ENCODE measurements around the gene ESRRA.

Gene ESRRA

DNA sequence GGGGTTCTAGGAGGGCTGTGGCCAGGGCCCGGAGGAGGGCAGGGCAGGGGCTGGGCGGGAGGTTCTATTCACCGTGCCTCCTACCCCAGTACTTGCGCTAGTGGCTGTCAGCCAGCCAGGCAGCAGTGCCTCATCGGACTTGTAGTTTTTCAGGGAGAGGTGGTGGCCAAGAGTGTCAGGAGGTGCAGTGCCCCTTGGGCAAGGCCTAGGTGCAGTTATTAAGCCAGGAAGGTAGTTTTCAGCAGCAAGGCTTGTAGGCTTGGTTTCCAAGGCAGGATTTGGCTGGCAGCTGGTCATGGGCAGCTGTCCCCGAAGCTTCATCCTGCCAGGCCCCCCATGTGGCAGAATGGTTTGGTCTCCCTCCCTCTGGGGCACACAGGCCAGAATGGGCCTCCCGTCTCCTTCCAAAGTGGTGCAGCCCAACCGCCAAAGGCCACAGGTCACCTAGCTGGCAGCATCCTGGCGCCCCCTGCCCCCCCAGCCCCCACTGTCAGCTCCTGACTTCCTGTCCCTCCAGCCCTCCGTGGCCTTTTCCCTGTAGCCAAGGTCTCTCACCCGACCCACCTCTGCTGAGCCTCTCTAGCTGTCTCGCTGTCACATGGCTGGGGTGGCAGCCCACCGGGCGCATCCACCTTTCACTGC is 43.2 kb downstream of the ESRRA start:
- DNase-seq (ENCODE audit: low read depth in 2 of 3, low spot score in 1 of 3), result no peak

DNA sequence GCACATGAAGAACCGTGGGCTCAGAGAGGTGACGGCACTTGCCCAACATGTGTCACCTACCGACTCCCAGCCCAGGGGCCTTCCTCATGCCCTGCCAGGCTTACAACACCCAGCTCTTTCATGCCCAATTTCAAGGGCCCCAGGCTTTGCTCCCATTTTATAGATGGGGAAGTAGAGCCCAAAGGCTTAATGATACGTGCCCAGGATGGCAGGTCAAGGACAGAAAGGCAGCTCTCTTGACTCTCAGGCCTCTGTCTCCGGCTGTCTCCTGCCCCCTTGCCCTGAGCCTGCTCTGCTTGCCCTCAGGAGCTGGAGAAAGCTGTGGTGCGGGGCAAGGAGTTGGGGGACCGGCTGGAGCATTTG is 43.7 kb downstream of the ESRRA start:
- DNase-seq (ENCODE audit: low read depth in 2 of 3, low spot score in 1 of 3), result no peak

DNA sequence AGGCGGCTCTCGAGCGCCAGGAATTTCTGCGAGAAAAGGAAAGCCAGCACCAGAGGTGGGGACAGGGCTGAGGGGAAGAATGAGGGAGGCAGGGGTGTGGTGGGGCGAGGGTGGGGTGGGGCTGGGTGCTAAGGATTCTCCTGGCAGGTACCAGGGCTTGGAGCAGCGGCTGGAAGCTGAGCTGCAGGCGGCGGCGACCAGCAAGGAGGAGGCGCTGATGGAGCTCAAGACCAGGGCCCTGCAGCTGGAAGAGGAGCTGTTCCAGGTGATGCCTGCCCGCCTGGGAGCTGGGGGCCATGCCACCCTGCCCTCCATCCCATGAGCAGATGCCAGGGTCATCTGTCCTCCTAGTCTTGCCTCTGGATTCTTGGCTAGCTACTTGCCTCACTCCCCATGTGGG is 44.1 kb downstream of the ESRRA start:
- no peak for DNase-seq (ENCODE audit: low read depth in 2 of 3, low spot score in 1 of 3)

DNA sequence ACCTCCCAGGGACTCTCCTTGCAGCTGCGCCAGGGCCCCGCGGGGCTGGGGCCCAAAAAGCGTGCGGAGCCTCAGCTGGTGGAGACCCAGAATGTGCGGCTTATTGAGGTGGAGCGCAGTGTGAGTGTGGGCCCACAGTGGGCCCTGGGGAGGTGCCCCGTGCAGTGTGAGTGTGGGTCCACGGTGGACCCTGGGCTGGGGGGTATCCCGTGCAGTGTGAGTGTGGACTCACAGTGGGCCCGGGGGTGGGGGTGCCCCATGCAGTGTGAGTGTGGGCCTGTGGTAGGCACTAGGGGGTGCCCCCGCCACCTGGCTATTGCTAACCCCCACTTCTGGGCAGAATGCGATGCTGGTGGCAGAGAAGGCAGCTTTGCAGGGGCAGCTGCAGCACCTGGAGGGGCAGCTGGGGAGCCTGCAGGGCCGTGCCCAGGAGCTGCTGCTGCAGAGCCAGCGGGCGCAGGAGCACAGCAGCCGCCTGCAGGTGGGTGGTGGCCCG is 45.9 kb downstream of the ESRRA start:
- DNase-seq (ENCODE audit: low read depth in 2 of 3, low spot score in 1 of 3), result no peak

DNA sequence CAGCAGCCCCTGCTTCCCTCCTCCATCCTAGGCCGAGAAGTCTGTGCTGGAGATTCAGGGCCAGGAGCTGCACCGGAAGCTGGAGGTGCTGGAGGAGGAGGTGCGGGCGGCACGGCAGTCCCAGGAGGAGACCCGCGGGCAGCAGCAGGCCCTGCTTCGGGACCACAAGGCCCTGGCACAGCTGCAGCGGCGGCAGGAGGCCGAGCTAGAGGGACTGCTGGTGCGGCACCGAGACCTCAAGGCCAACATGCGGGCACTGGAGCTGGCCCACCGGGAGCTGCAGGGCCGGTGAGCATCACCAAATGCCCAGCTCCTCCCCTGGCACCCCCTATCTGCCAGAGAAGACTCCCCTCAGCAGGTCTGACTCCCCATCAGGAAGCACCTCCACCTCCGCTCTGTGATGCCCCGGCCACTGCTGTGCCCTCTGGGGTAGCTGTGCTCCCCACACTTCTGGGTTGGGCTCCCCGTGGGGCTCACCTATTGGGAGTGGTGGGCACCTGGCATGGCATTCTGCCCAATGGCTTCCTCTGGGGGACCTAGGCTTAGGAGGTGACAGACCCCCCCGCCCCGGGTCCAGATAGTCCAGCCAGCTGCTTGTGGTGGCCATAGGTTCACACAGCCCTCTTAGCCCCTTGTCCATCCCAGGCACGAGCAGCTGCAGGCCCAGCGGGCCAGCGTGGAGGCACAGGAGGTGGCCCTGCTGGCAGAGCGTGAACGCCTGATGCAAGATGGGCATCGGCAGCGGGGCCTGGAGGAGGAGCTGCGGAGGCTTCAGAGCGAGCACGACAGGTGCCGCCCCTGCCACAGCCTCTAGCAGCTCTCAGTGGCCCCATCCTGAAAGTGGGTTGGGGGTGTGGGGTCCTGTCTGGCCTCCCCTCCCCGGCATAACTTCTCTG is 47.0 kb downstream of the ESRRA start:
- DNase-seq (ENCODE audit: low read depth in 2 of 3, low spot score in 1 of 3), result no peak

DNA sequence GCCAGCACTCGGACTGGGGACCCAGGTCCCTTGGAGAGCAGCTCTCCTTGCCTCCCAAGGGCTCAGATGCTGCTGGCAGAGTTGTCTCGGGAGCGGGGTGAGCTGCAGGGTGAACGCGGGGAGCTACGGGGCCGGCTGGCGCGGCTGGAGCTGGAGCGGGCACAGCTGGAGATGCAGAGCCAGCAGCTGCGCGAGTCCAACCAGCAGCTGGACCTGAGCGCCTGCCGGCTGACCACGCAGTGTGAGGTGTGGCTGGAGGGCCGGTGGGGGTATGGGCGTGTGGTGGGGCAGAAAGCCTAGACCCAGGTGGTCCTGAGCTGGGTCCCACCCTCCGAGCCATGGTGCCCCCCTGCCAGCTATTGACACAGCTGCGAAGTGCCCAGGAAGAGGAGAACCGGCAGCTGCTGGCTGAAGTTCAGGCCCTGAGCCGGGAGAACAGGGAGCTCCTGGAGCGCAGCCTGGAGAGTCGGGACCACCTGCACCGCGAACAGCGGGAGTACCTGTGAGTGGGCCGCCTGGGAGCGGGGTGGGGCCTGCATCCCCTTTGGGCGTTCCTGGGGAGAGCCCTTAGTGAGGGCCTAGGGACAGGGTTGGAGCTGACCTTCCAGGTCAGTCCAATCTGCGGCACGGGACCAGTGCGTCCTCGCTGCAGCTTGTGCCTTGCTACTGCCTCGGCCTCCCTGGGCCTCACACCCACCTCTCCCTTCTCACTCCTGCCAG is 47.8 kb downstream of the ESRRA start:
- no peak for DNase-seq (ENCODE audit: low read depth in 2 of 3, low spot score in 1 of 3)

DNA sequence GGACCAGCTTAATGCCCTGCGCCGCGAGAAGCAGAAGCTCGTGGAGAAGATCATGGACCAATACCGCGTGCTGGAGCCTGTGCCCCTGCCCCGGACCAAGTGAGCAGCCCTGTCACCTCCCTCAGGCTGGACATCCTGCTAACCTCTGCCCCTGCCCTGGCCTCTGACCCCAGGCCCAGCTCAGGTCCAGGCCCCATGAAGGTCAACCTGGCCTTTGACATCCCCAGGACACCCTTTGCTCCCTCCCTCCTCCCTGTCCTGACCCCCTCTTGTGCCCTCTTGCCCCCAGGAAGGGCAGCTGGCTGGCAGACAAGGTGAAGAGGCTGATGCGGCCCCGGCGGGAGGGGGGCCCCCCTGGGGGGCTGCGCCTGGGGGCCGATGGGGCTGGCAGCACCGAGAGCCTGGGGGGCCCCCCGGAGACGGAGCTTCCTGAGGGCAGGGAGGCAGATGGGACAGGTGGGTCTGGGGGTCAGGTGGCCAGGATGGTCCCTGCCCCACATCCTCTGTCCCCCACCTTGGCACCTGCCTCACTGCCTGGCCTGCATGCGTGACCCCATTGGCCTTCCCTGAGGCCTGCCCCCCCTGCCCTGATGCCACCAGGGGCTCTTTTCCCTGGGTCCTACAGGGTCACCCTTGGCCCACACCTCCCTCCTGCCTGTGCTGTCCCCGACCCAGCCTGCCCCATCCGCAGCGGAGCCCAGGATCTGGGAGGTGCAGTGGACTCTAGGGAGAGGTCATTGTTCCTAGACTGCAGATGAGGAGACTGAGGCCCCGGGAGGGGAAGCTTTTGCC is 48.6 kb downstream of the ESRRA start:
- DNase-seq (ENCODE audit: low read depth in 2 of 3, low spot score in 1 of 3), result no peak

DNA sequence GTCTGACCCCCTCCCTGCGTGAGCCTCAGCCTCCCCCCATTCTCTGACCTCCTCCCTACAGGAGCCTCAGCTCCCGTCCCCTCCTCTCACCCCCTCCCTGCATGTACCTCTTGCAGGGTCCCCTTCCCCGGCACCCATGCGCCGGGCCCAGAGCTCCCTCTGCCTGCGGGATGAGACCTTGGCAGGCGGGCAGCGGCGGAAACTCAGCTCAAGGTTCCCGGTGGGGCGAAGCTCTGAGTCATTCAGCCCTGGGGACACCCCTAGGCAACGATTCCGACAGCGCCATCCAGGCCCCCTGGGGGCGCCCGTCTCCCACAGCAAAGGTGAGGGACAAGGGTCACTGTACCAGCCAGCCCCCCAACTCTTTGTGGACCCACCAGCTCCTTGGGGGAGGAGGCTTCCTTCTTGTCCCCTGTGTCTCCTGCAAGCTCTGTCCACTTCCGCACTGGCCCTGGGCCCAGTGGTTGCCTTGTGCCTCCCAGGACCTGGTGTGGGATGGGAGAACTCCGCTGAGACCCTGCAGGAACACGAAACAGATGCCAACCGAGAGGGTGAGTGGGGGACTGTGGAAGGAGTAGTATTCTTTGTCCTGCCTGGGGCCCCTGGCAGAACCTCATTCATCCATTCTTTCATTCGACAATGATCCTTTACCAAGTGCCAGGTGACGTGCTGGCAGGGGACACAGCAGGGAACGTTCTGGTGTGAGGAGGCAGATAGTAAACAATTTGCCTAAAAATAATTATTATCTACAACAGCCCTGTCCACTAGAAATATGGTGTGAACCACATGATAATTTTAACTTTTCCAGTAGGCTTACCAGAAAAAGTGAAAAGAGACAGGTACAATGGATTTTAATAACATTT is 50.0 kb downstream of the ESRRA start:
- no peak for DNase-seq (ENCODE audit: low read depth in 2 of 3, low spot score in 1 of 3)

DNA sequence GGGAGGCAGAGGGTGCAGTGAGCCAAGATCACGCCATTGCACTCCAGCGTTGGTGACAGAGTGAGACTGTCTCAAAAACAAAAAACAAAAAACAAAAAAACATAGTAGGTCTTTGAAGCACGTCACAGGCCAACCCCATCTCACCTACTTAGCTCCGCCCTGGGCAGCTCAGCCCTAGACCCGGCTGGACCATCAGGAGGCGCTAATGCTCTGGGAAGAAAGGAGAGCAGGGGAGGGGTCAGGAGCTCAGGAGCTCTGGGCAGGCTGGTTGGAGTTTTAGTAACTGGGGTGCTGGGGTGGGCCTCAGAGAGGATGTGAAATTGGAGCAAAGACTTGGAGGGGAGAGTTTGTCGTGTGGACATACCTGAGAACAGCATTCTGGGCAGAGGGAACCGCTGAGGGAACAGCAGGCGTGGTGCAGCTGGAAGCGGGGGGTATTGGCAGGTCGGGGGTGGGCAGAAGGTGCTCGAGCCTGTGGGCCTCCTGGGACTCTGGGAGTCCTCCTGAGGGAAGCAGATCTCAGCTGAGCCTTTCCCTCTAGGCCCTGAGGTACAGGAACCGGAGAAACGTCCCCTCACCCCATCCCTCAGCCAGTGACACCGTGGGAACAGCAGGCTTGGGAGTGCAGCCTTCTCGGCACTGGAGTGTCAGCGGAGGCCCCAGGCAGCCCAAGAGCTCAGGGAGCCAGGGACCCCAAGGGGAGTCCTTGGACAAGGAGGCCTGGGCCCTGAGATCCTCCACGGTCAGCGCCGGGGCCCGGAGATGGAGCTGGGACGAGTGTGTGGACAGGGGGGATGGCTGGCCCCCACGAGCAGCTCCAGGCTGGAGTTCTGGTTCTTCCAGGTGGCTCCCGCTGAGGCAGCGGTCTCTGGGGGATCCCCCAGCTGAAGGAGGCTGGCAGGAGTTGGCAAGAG is 51.4 kb downstream of the ESRRA start:
- DNase-seq (ENCODE audit: low read depth in 2 of 3, low spot score in 1 of 3), result peak in 2 of 3 donors; percentile 42 to 48

DNA sequence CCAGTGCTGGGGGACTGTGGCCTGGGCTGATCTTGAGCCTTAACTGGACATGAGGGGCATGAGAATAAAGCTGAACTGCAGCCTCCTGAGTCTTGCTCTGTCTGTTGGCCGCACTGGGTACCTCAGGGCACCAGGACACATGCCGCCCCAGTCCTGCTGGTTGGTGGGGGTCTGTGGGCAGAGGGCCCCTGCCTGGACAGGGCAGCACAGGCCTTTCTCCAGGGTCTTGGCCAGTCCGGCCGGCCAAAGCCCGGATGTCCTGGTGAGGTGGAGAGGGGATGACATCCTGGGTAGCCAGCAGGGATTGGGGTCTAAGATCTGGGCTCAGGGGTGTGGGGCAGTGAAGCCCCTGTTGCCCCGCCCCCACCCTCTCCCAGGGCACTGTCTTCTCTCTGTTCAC is 52.1 kb downstream of the ESRRA start:
- DNase-seq (ENCODE audit: low read depth in 2 of 3, low spot score in 1 of 3), result no peak

DNA sequence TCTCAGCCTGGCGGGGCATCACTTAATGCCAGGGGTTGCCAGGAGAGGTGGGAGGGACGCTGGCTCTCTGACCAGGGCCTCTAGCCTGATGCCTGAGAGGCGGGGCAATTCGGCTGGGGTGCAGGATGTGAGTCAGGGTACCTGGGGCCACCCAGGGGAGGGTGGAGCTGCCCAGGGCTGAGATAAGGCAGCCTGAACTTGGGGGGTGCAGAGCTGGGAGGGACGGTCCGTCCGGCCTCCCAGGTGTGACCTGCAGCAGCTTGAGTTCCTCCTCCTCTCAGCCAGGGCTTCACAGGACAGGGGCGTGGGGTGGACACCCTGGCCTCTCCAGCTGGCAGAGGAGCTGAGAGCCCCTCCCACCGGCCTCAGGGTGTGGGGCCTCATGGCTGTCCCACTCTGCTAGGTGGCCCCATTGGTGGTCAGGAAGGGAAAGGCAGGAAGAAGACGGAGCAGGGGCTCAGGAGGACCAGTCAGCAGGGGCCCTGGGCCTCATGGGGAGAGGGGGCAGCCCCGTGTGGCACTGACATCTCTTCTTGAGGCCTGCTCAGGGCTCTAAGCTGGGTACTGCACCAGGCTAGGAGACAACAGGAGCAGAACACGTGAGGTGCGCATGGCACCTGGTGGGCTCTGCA is 52.7 kb downstream of the ESRRA start:
- peak in 2 of 3 donors; percentile 27 to 47 for DNase-seq (ENCODE audit: low read depth in 2 of 3, low spot score in 1 of 3)

DNA sequence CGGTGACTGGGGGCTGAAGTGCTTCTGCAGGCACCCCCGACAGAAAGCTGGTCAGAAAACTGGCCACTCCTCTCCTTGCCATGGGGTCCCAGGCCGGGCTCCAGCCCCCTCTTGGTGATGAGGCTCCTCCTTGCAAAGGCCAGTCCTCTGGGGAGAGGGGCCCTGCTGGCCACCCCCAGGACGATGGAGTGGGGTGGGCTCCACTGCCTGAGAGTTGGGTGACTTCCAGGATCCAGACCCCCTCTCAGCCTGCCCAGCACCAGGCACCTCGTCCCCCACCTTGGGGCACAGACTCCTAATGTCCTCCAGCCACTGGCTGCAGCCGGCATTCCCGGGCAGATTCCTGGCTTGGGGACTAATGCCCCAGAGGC is 53.2 kb downstream of the ESRRA start:
- DNase-seq (ENCODE audit: low read depth in 2 of 3, low spot score in 1 of 3), result no peak

DNA sequence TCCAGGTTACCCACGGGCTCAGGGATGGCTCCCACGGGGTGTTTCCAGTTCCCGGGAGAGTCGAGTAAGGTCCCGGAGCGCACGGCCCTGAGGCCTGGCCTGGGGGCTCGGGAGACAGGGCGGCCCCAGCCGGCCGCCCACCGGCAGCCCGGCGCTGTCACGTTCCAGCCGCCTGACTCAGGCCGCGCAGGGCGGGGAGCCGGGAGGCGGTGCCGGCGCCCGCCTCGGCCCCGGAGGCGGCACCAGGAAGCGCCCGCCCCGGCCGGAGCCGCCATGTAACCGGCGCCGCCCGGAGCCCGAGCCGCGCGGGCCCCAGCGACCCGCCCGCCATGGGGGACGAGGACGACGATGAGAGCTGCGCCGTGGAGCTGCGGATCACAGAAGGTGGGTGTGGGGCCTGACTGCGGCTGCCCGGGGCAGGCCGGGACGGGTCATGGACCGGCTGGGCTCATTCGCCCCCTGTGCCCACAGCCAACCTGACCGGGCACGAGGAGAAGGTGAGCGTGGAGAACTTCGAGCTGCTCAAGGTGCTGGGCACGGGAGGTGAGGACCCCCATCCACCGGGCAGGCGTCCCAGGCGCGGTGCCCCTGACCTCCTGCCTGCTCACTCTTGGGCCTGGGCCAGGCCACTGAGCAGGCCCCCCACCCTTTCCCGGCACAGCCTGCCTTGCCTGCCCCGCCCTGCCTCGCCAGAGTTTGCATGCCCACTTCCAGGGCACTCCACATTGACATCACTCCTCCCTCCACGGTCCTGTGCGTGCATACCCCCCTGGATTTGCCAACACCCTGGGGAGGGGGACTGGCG is 53.8 kb downstream of the ESRRA start, which contains the start of gene RPS6KA4:
Gene RPS6KA4 (plus strand): TSS at position 256 of the 805 bp plus-strand sequence. CDS start 74 bp downstream, at position 330.
- DNase-seq (ENCODE audit: low read depth in 2 of 3, low spot score in 1 of 3), result peak in 1 of 3 donors; percentile 54

DNA sequence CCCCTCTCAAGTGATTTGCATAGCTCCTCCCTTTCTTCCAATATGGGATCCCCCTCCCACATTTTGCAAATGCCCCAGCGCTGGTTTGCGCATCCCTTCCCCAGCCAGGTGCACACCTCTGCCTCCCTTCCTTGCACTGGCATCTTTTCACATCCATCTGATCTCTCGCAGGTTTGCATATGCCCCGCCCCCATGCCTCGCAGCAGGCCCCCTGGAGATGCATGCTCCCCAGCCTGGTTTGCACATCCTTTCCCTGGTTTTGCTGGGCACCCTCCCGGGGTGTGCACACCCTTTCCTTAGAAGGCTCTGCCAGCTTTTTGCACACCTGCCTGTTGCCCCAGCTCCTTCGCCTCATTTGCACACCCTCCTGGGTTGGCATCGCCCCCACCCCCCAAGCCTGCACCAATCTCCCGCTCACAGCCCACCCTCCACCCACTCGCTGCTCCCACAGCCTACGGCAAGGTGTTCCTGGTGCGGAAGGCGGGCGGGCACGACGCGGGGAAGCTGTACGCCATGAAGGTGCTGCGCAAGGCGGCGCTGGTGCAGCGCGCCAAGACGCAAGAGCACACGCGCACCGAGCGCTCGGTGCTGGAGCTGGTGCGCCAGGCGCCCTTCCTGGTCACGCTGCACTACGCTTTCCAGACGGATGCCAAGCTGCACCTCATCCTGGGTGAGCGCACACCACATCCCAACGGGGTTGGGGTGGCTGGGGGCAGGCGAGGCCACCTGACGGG is 54.6 kb downstream of the ESRRA start:
- peak in 1 of 3 donors; percentile 14 for DNase-seq (ENCODE audit: low read depth in 2 of 3, low spot score in 1 of 3)

DNA sequence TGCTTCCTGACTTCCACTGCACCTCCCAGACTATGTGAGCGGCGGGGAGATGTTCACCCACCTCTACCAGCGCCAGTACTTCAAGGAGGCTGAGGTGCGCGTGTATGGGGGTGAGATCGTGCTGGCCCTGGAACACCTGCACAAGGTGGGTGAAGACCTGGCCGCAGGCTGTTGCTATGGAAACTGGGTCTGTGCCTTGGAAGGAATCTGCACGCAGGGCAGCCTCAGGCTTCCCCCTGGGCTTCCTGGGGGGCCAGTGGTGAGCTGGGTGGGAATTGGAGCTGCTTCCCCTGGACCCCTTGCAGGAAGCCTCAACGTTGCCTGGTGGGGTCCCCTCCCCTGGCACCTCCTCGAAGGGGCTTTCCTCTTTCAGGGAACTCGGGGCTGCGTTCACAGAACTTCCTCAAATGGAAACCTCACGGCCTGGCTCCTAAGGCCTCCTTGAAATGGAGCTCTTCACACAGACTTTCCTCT is 55.2 kb downstream of the ESRRA start:
- DNase-seq (ENCODE audit: low read depth in 2 of 3, low spot score in 1 of 3), result no peak

DNA sequence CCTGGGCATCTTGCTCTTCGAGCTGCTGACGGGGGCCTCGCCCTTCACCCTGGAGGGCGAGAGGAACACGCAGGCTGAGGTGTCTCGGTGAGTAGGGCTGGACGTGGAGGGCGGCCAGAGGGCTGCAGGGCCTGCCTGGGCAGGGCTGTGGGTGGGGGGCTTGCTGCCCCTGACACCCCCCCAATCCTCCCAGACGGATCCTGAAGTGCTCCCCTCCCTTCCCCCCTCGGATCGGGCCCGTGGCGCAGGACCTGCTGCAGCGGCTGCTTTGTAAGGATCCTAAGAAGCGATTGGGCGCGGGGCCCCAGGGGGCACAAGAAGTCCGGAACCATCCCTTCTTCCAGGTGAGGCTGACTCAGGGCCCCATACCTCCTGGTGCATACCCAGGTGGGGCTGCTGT is 56.3 kb downstream of the ESRRA start:
- no peak for DNase-seq (ENCODE audit: low read depth in 2 of 3, low spot score in 1 of 3)

DNA sequence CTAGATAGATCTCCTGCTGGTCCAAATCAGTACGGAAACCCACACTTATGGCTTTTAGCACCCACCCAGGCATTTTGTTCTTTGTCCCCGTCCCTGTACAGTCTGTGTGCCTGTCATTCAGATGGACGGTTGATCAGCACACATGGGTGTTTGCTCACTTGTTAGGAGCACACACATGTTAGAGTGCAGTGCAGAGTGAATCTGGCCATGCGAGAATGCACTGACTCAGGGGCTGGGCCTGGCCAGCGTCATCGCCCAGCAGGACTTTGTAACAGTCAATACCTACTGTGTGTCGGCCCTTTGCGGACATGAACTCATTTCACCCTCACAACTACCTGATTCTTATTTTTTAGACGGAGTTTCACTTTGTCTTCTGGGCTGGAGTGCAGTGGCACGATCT is 57.0 kb downstream of the ESRRA start:
- no peak for DNase-seq (ENCODE audit: low read depth in 2 of 3, low spot score in 1 of 3)

All from stimulated activated CD4-positive, alpha-beta T cell treated with anti-CD3 and anti-CD28 coated beads, Interleukin-12 subunit alpha, Interleukin-12 subunit beta, amount 100 ng/mL, for 48 hours (primary cell).